Measurements from ENCODE around the gene PSD2.

Gene PSD2

DNA sequence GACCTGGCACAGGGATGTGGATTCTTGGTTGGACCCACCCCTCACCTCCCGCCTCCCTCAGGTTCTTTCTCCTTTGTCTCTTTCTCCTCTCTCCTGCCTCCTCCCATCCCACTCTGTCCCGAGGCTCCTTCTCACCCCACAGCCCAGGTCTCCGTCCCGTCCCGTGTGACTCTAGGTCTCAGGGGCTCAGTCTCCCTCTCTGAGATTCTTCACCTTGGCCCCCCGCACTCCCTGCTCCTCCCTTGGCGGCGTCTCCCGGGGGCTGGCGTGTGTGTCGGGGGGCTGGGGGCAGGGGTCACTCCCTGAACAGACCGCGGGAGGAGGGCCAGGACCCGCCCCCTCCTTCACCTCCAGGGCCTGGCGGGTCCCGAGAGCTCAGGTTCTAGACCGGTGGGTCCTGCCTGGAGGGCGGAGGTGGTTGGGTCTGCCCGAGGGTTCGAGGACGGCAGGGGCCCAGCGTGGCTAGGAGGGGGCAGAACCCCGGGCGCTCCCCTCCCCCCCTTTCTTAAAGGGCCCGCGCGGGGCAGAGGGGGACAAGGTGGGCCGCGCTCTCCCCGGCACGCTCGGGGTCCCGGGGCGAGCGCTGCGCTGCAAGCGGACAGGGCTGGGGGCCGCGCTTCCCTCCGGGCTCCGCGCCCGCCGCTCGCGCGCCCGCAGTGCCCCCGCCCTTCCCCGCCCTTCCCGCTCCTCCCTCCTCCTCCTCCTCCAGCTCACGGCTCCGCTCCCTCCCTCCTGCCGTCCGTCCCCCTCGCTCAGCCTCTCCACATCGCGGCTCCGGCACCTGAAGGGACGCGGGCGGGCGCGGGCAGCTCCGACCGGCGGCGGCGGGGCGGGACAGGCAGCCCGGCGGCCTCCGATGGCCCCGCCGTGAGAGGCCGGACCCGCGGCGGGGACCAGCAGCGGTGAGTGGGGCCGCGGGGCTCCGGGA, at the start of gene PSD2:
Gene PSD2 (plus strand): TSS at position 735 of the 928 bp plus-strand sequence. CDS start 13,633 bp downstream, outside the sequence.
- DNase-seq (ENCODE audit: low spot score), result no peak

GRCh38 chr5:139746691-139747582, 48.7 kb upstream of the PSD2 start:
- peak; percentile 81 for DNase-seq (ENCODE audit: low spot score)

- peak; percentile 43 for DNase-seq (ENCODE audit: low spot score)
Measured at GRCh38 chr5:139747583-139748504, 47.8 kb upstream of the PSD2 start.

DNA sequence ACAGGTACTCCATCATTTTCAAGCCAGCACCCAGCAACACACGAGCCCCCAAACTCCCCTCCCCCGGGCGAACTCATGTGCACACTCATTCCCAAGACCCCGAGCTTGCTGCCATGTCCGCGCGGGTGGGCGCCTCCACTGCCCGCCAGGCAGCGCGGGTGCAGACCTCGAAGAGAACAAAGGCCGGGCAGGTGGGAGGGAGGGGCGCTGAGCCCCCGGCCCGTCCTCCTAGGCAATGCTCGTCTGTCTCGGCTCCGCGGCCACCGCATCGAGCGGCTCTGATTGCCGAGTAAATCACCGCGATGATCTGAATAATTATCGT, 47.1 kb upstream of the PSD2 start:
- DNase-seq (ENCODE audit: low spot score), result no peak

GRCh38 chr5:139749242-139749641, 46.4 kb upstream of the PSD2 start:
- no peak for DNase-seq (ENCODE audit: low spot score)

- DNase-seq (ENCODE audit: low spot score), result no peak
Measured at GRCh38 chr5:139751236-139751635, 44.4 kb upstream of the PSD2 start.

DNA sequence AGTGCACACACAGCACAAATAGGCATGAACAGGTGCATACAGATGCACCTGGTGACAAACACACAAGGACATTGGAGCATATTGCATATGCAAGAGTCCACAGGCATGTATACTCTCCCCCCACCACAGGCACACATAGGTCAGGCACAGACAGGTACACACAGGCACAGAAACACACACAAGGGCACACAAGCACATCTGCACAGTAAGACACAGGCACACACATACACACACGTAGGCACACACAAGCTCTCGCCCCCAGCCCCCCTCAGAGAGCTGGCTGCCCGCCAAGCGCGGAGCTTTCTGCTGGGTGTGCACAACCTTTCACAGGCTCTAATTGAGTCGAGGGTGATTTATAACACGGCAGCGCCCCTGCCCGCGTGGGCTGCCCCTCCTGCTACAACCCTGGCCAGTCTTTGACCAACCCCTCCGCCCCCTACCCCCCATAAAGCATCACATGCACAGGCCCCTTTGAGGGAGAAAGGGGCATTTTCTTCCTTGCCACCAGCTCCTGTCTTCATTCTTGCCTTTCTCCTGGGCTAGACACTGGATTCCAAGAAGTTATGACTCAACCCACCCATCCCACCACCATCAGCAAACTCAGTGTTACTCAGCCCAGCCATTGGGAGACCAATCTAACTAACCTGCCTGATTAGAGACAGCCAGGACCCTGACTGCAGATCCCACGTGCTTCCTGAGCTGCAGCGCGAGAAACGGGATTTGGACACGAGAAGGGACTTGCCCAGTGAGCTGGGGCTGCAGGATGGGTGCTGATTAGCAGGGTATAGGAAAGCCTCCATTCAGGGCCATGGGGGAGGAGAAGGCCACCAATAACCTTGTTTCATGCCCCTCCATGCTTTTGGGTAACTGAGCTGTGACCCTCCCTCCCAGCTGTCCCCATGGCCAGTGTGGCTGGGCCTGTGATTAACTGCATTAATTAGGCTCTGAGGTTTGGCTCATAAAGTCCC, 42.8 kb upstream of the PSD2 start:
- DNase-seq (ENCODE audit: low spot score), result no peak

DNA sequence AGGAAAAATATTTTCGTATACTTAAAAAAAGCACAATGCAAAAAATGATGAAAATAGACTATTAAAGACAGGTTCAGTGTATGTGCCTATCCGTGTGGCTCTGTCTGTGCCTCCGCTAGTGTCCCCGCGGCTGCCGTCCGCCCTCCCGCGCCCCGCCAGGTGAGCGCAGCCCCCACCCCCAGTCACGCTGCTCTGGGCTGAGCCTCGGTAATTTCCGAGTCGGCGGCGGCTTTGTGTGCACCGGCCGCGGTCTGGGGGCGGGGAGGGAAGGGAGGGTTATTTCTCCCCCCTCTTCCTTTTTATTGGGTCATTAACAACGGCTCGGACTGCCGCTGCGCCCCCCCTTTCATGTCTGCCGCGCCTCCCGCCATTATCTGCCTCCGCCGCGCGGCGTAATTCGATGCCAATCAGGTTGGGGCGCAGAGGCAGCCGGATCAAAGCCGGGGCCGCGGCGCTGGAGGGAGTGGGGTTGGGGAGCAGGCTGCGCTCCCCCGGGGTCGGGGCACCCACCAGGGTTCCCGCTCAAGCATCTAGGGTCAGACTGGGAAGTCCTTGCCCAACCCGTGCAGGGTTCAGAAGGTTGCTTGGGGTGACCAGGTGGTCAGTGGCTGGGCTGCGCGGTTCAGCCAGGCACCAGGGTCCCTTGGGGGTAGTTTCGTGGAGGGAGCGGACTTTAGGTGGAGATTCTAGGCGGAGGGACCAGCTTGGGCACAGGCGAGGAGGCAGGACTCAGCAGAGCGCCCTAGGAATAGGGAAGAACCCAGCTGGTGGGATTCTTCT, 39.5 kb upstream of the PSD2 start:
- DNase-seq (ENCODE audit: low spot score), result no peak

DNA sequence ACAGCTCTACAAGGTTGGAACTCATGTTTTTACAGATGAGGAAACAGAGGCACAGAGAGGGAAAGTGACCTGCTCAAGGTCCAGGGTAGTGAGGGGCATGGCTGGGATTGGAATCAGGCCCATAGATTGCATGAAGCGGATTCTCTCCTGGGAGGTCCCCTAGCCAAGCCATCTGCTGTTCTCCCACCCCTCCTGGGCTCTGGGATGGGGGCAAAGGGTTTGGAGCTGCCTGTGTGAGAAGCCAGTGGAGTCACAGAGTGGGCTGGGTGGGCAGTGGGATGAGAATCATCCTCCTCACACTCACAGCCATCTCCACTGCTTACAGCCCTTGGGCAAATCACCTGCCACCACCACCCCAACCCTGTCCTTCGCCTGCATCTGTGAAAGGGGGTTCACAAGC, 38.6 kb upstream of the PSD2 start:
- DNase-seq (ENCODE audit: low spot score), result no peak

DNA sequence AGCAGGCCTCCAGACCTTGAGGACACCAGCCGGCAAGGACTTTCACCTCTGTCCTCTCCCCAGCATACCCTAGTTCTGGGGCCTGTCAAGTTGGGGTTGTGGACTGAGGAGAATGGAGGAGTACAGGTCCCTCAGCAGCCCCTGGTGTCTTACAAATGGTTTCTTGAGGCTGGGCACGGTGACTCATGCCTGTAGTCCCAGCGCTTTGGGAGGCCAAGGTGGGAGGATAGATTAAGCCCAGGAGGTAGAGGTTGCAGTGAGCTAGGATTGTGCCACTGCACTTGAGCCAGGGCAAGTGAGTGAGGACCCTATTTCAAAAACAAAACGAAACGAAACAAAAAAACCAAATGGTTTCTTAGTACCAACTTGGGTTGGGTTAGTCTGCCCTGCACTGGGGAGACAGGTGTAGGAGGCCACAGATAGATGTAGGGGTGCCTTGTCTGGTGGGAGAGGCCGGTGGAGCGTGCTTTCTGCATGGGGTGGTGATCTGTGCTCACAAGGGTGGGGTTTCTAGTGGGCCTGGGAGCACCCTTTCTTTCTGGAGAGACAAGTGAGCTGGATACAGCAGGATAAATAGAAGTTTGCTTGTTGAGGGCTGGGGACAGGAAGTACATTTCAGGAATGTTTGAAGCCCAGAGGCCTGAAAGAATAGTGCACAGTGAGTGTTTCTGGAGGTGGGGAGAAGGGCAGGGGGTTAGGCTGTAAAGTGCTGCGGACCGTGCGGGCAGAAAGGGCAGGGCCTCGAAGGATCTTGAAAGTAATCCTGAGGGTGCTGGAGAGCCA, 37.7 kb upstream of the PSD2 start:
- no peak for DNase-seq (ENCODE audit: low spot score)

DNA sequence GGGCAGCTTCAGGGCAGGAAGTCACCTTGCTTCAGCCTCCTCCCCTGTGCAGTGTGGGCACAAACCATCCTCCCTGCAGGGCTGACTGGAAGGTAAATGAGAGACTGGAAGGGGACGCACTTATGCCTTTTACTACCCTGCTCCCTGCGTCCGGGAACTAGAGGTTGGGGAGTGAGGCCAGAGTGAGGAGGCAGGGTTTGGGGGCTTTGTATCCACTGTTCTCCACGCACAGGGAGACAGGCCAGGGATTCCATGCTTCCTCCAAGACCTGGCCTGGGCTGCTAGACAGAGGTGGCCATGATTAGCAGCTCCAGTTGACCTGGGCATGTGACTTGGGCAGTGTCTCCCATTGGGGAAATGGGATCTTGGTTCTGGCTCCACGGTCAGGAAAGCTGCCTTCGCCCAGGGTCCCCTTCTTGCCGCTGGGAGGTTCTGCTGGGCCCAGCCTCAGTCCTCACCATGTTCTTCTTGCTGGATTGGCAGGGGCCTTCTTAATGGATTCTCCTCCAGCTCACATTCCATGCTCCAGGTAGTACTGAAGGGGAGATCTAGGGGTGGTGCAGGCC, 37.0 kb upstream of the PSD2 start:
- DNase-seq (ENCODE audit: low spot score), result no peak

- no peak for DNase-seq (ENCODE audit: low spot score)
Measured at GRCh38 chr5:139759219-139759721, 36.3 kb upstream of the PSD2 start.

DNA sequence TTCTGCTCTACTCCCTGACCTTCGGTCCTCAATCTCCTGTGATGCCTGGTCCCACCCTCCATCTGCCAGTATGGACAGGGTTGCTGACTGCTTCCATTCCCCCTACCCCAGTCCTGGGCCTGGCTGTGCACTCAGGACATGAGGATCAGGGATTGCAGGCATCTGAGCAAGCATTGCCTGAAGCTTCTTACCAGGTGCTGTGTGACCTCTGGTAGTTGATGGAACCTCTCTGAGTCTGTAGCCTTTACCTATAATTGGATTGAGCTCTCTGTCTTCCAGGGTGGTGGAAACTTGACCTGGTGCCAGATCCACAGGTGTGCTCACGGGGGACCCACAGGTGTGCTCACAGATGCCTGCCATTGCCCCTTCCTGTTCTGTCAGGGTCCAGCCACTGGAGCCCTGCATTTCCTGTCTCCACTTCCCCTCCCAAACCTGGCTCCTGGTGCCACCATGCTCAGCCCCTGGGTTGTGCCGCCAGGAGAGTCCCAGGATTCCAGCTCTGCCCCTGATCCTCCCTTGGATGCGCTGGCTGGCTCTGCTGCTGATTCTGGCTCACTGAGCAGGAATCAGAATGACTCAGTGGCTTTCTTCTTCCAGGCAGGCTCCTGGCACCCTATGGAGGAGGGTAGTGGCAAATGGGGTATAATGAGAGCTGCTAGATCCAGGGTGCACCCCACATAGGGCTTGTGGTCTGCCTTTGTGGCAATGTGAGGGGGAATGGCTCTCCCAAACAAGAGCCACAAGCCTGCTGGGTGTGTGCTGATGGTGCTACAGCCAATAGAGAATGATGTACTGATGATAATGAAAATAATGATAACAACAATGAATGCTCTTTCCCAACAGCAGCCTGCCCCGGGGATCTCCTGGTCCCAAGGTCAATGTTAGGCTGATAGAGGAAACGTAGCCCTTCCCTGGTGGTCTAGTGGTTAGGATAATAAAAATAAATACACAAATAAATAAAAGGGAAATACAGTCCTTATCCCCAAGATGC, 35.2 kb upstream of the PSD2 start:
- DNase-seq (ENCODE audit: low spot score), result no peak

GRCh38 chr5:139761057-139761450, 34.6 kb upstream of the PSD2 start:
- no peak for DNase-seq (ENCODE audit: low spot score)

GRCh38 chr5:139761501-139761900, 34.1 kb upstream of the PSD2 start:
- no peak for DNase-seq (ENCODE audit: low spot score)

GRCh38 chr5:139762615-139763170, 32.9 kb upstream of the PSD2 start:
- no peak for DNase-seq (ENCODE audit: low spot score)

Measured in germinal center (tissue), 1 donor.